ENCODE measurements around the gene HTR7. TPM values are rescaled to one million over a fixed set of nuclear protein-coding genes. Genes with fewer than 3 reads are reported as not detected.
A peak's percentile ranks its signal among the peaks of the same experiment; 100 is the strongest.

HTR7 gene
- total and polyA plus RNA-seq, 2 of the 4 experiments (the other 2 are of a cell fraction) = 0.43 to 0.72 TPM

- Histone ChIP-seq H3K4ac (ENCODE audit: low read depth, low read length) (no peak overlapping the region), H2BK20ac (ENCODE audit: low read depth, low read length) (no peak overlapping the region), H2AK5ac (ENCODE audit: low read depth, low read length) (no peak overlapping the region), H3K9me1 (ENCODE audit: insufficient read depth, low read length) (0 out of 2 replicates have a peak, but pooled peaks cover 2% of the 10 kb centered on the region), H2AFZ (replicated peaks; ENCODE audit: low read length, poor library complexity) (no peak overlapping the region), H3K27ac (ENCODE audit: insufficient read depth, low read length) (no peak overlapping the region), H2BK5ac (ENCODE audit: low read depth, low read length, poor library complexity, severe bottlenecking) (no peak overlapping the region), H3K27me3 (ENCODE audit: control insufficient read depth, insufficient read depth, low read length) (peaks cover 17% of the 10 kb centered on the region), H2BK120ac (ENCODE audit: low read depth, low read length) (no peak overlapping the region), H3K14ac (replicated peaks; ENCODE audit: low read depth, low read length) (no peak overlapping the region), H3K4me1 (ENCODE audit: control insufficient read depth, insufficient read depth, low read length) (no peaks in the 10 kb centered on the region), H4K91ac (ENCODE audit: insufficient read depth, low read depth, low read length) (no peak overlapping the region), H4K8ac (ENCODE audit: low read depth in 2 of 2, low read length in 2 of 2) (no peak overlapping the region), H2BK15ac (ENCODE audit: low read depth, low read length) (no peak overlapping the region), H3K18ac (ENCODE audit: low read depth, low read length) (no peak overlapping the region), H4K5ac (ENCODE audit: low read depth, low read length) (no peak overlapping the region), H3K56ac (ENCODE audit: extremely low read depth, insufficient read depth, low read length) (no peak overlapping the region), H3K79me1 (ENCODE audit: low read depth in 1 of 2, low read length in 2 of 2) (no peaks in the 10 kb centered on the region; a peak in 1 of 4 replicates), H3K4me3 (ENCODE audit: insufficient read depth, low read depth, low read length) (no peak overlapping the region), H4K20me1 (ENCODE audit: insufficient read depth, low read length) (no peaks in the 10 kb centered on the region), H3K4me2 (ENCODE audit: low read depth, low read length) (no peak overlapping the region), H2AK9ac (replicated peaks; ENCODE audit: low read depth, low read length, poor library complexity) (no peak overlapping the region), H3K9me3 (ENCODE audit: control insufficient read depth, insufficient read depth, low read length) (0 out of 2 replicates have a peak, but pooled peaks cover 1% of the 10 kb centered on the region), H3K36me3 (ENCODE audit: control insufficient read depth, insufficient read depth, low read length) (no peaks in the 10 kb centered on the region), H3K9ac (ENCODE audit: low read depth, low read length) (no peak overlapping the region), H3K23ac (ENCODE audit: low read depth, low read length) (0 out of 2 replicates have a peak overlapping the region, but pooled peaks have one; percentile 51)
- POLR2A ChIA-PET (ENCODE audit: unreplicated experiment) = no interaction called here
- 100% methylated on average over 1 of the region's 3 CpGs; no CpG with 5 or more reads in 1 of the 2 experiments for WGBS, 2 experiments (ENCODE audit: extremely low coverage in 2 of 2, insufficient read length in 1 of 2)
- in situ Hi-C loops (cut with MboI; ENCODE audit: low sequenced_read_pairs) = loop anchor here (25.0 kb wide), 1 partner anchor 1419 kb away; no protein-coding TSS in a partner anchor
- intact Hi-C loops (cut with micrococcal nuclease) = no loop called here
- CTCF ChIA-PET = no interaction called here
- DNase-seq (no peak), ATAC-seq (ENCODE audit: low read depth) (no peak)
- dilution Hi-C loops (cut with HindIII; ENCODE audit: low sequenced_read_pairs, unreplicated experiment) = no loop called here
- TF ChIP-seq USF2 (IDR thresholded peaks at IDR 0.05; ENCODE audit: low read depth, low read length) = no peak
- TF ChIP-seq FOS (IDR thresholded peaks at IDR 0.05; ENCODE audit: low read depth, low read length) = no peak
- TF ChIP-seq CHD1 (IDR thresholded peaks at IDR 0.05; ENCODE audit: low read depth, low read length) = no peak
- no peak for TF ChIP-seq MXI1 (IDR thresholded peaks at IDR 0.05; ENCODE audit: borderline replicate concordance, low read depth, low read length)
- no peak for TF ChIP-seq MAFK (IDR thresholded peaks at IDR 0.05; ENCODE audit: low read depth, low read length)
- TF ChIP-seq NFE2L2 (IDR thresholded peaks at IDR 0.05; ENCODE audit: low read depth, low read length) = no peak
- no peak for TF ChIP-seq SMC3 (IDR thresholded peaks at IDR 0.05; ENCODE audit: low read depth, low read length)
- TF ChIP-seq RFX5 (IDR thresholded peaks at IDR 0.05; ENCODE audit: low read depth, low read length) = no peak
- no peak for TF ChIP-seq CEBPB (IDR thresholded peaks at IDR 0.05; ENCODE audit: low read depth, low read length)
- no peak for TF ChIP-seq RAD21 (IDR thresholded peaks at IDR 0.05; ENCODE audit: low read length)
- no TSS peak for BruUV-seq (replicated peaks)
Measured at GRCh38 chr10:90856261-90856660, 1.6 kb downstream of the HTR7 start.

Data from IMR-90 (cell line).